Measurements from ENCODE around the gene NLE1. TPM values are rescaled to one million over a fixed set of nuclear protein-coding genes. Genes with fewer than 3 reads are reported as not detected.
A peak's percentile ranks its signal among the peaks of the same experiment; 100 is the strongest.
"Not testable (repeated sequence)": the region's sequence is repeated elsewhere in the genome, so short reads cannot be mapped to it uniquely, and the experiment has no call there.

The NLE1 gene
- total and polyA plus RNA-seq, 3 experiments from 2014 or later: 4.6 to 58.3 (median 54.0) TPM

GRCh38 chr17:35183332-35183731 lies 41.2 kb upstream of the NLE1 start:
- Mint-ChIP-seq H3K27ac (peak overlapping the region in 2 of 8 donors; percentile 19 to 44), H3K4me3 (no peak overlapping the region), H3K27me3 (no peaks in the 10 kb centered on the region), H3K36me3 (no peaks in the 10 kb centered on the region), H3K4me1 (peaks cover 45 to 89% (median 59%) of the 10 kb centered on the region in 3 donors), H3K9me3 (no peaks in the 10 kb centered on the region)
- no peak overlapping the region for H3K27ac ChIP-seq (ENCODE audit: low read depth, low read length)
- no peak for DNase-seq
- CTCF ChIA-PET: interaction anchor here (1.4 to 1.6 kb wide), 2 partner anchors 13 to 30 kb away, joined by 3 to 4 read pairs; no protein-coding TSS in a partner anchor
- H3K36me3 ChIP-seq (ENCODE audit: insufficient read depth, low read length): no peaks in the 10 kb centered on the region
- H3K4me3 ChIP-seq (ENCODE audit: low read length): no peak overlapping the region
- H3K4me1 ChIP-seq (ENCODE audit: insufficient read depth, low read length): peaks cover 29% of the 10 kb centered on the region
- POLR2A ChIA-PET: interaction anchor here (0.5 kb wide), 1 partner anchor 12 kb away, joined by 4 read pairs; no protein-coding TSS in a partner anchor
- no peaks in the 10 kb centered on the region for H3K9me3 ChIP-seq (ENCODE audit: low read length)
- no peaks in the 10 kb centered on the region for H3K27me3 ChIP-seq (ENCODE audit: insufficient read depth, low read length, poor library complexity, severe bottlenecking)

DNA sequence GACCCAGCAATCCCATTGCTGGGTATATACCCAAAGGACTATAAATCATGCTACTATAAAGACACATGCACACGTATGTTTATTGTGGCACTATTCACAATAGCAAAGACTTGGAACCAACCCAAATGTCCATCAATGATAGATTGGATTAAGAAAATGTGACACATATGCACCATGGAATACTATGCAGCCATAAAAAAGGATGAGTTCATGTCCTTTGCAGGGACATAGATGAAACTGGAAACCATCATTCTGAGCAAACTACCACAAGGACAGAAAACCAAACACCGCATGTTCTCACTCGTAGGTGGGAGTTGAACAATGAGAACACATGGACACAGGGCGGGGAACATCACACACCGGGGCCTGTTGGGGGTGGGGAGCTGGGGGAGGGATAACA lies 37.3 kb upstream of the NLE1 start:
- H3K36me3 Mint-ChIP-seq; DNase-seq; H3K27me3 Mint-ChIP-seq; H3K4me3 ChIP-seq (ENCODE audit: low read length); H3K9me3 Mint-ChIP-seq; H3K4me3 Mint-ChIP-seq; H3K27ac ChIP-seq (ENCODE audit: low read depth, low read length); H3K9me3 ChIP-seq (ENCODE audit: low read length); H3K27me3 ChIP-seq (ENCODE audit: insufficient read depth, low read length, poor library complexity, severe bottlenecking); H3K36me3 ChIP-seq (ENCODE audit: insufficient read depth, low read length): not testable (repeated sequence)
- H3K27ac Mint-ChIP-seq: peak overlapping the region in 4 of 8 donors; percentile 56 to 85 (median 68)
- peaks cover 48% of the 10 kb centered on the region for H3K4me1 ChIP-seq (ENCODE audit: insufficient read depth, low read length)
- H3K4me1 Mint-ChIP-seq: peaks cover 60 to 92% (median 69%) of the 10 kb centered on the region in 3 donors
- CTCF ChIA-PET: interaction anchor here (3.8 kb wide), 1 partner anchor 34 kb away, joined by 12 read pairs; no protein-coding TSS in a partner anchor
- POLR2A ChIA-PET: interaction anchor here (0.6 kb wide), 1 partner anchor 432 kb away, joined by 3 read pairs; no protein-coding TSS in a partner anchor

GRCh38 chr17:35176897-35177296 lies 34.8 kb upstream of the NLE1 start:
- H3K9me3 ChIP-seq (ENCODE audit: low read length): no peaks in the 10 kb centered on the region
- Mint-ChIP-seq H3K4me3 (peak overlapping the region in 6 of 7 donors; percentile 6 to 79 (median 70)), H3K36me3 (peaks cover 0 to 3% (median 1%) of the 10 kb centered on the region in 3 donors), H3K27ac (peak overlapping the region; percentile 91 to 97 (median 94)), H3K27me3 (peaks cover 0 to 6% of the 10 kb centered on the region in 2 donors), H3K9me3 (peaks cover 0 to 3% (median 0%) of the 10 kb centered on the region in 5 donors), H3K4me1 (peaks cover 66 to 92% (median 66%) of the 10 kb centered on the region in 3 donors)
- peaks cover 55% of the 10 kb centered on the region for H3K4me1 ChIP-seq (ENCODE audit: insufficient read depth, low read length)
- H3K4me3 ChIP-seq (ENCODE audit: low read length): no peak overlapping the region
- no peak for DNase-seq
- ChIA-PET CTCF (interaction anchor here (1.4 to 3.8 kb wide), 2 partner anchors 36 to 59 kb away, joined by 3 to 12 read pairs; no protein-coding TSS in a partner anchor), POLR2A (interaction anchor here (0.6 kb wide), 1 partner anchor 66 kb away, joined by 3 read pairs; the partner anchor contains the start of gene SLFN5)
- no peak overlapping the region for H3K27ac ChIP-seq (ENCODE audit: low read depth, low read length)
- no peaks in the 10 kb centered on the region for H3K27me3 ChIP-seq (ENCODE audit: insufficient read depth, low read length, poor library complexity, severe bottlenecking)
- H3K36me3 ChIP-seq (ENCODE audit: insufficient read depth, low read length): no peaks in the 10 kb centered on the region

DNA sequence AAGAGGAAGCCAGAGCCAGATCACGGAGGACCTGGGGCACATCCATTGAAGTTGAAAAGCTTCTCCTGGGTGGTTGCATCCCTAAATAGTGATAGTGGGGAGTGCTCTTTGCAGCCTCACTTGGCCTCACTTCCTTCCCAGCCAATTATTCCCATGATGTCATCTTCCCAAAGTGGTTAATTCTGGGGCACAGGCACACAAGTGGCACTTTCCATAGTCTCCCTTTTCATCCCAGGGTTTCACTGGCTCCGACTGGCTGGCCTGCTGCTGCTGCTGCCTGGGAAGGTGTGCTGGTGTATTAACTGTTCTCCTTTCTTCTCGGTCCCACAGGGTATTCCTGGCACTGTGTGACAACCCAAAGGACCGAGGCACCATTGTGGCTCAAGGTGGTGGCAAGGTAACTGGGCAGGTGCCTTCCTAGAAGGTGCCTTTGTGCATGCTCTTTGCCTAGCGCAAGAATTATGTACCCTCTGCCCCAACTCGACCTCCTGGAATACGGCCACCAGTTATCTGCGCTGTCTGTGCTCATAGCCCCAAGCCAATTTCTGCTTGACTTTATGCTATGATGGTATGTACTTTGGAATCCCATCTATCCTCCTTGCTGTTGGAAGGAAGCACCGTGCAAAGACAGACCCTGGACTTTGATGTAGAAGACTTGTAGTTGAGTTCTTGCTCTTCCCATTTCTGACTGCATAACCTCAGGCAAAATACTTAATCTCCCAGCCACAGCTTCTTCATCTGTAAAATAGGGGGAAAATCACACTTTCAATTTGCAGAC lies 33.7 kb upstream of the NLE1 start:
- peaks cover 64% of the 10 kb centered on the region for H3K4me1 ChIP-seq (ENCODE audit: insufficient read depth, low read length)
- H3K27ac Mint-ChIP-seq: peak overlapping the region; percentile 9 to 97 (median 93)
- POLR2A ChIA-PET: interaction anchor here (0.8 to 1.5 kb wide), 2 partner anchors 38 to 67 kb away, joined by 3 read pairs; partner anchors contain the start of gene SLFN5
- no peak for DNase-seq
- no peak overlapping the region for H3K27ac ChIP-seq (ENCODE audit: low read depth, low read length)
- no peaks in the 10 kb centered on the region for H3K27me3 ChIP-seq (ENCODE audit: insufficient read depth, low read length, poor library complexity, severe bottlenecking)
- no peaks in the 10 kb centered on the region for H3K36me3 ChIP-seq (ENCODE audit: insufficient read depth, low read length)
- no peaks in the 10 kb centered on the region for H3K9me3 ChIP-seq (ENCODE audit: low read length)
- peaks cover 0 to 3% (median 0%) of the 10 kb centered on the region in 5 donors for H3K9me3 Mint-ChIP-seq
- CTCF ChIA-PET: interaction anchor here (0.7 to 3.8 kb wide), 6 partner anchors 8 to 629 kb away, joined by 3 to 12 read pairs (median 3); partner anchors contain the start of gene SLFN5
- peak overlapping the region in 2 of 7 donors; percentile 34 to 51 for H3K4me3 Mint-ChIP-seq
- H3K27me3 Mint-ChIP-seq: peaks cover 0 to 6% of the 10 kb centered on the region in 2 donors
- peaks cover 74 to 93% (median 75%) of the 10 kb centered on the region in 3 donors for H3K4me1 Mint-ChIP-seq
- peaks cover 0 to 3% (median 1%) of the 10 kb centered on the region in 3 donors for H3K36me3 Mint-ChIP-seq
- no peak overlapping the region for H3K4me3 ChIP-seq (ENCODE audit: low read length)

GRCh38 chr17:35174835-35175334 lies 32.8 kb upstream of the NLE1 start:
- Mint-ChIP-seq H3K27ac (peak overlapping the region; percentile 18 to 94 (median 74)), H3K27me3 (peaks cover 0 to 6% of the 10 kb centered on the region in 2 donors), H3K4me1 (peaks cover 70 to 84% (median 74%) of the 10 kb centered on the region in 3 donors), H3K36me3 (peaks cover 0 to 3% (median 1%) of the 10 kb centered on the region in 3 donors), H3K9me3 (peaks cover 0 to 3% (median 0%) of the 10 kb centered on the region in 5 donors), H3K4me3 (no peak overlapping the region)
- H3K27me3 ChIP-seq (ENCODE audit: insufficient read depth, low read length, poor library complexity, severe bottlenecking): no peaks in the 10 kb centered on the region
- CTCF ChIA-PET: interaction anchor here (0.7 to 1.6 kb wide), 5 partner anchors 9 to 630 kb away, joined by 3 to 5 read pairs (median 3); no protein-coding TSS in a partner anchor
- H3K4me1 ChIP-seq (ENCODE audit: insufficient read depth, low read length): peaks cover 59% of the 10 kb centered on the region
- H3K36me3 ChIP-seq (ENCODE audit: insufficient read depth, low read length): no peaks in the 10 kb centered on the region
- H3K9me3 ChIP-seq (ENCODE audit: low read length): no peaks in the 10 kb centered on the region
- no peak overlapping the region for H3K27ac ChIP-seq (ENCODE audit: low read depth, low read length)
- POLR2A ChIA-PET: interaction anchor here (0.6 to 1.5 kb wide), 3 partner anchors 39 to 88 kb away, joined by 3 to 6 read pairs (median 3); no protein-coding TSS in a partner anchor
- H3K4me3 ChIP-seq (ENCODE audit: low read length): no peak overlapping the region
- no peak for DNase-seq

DNA sequence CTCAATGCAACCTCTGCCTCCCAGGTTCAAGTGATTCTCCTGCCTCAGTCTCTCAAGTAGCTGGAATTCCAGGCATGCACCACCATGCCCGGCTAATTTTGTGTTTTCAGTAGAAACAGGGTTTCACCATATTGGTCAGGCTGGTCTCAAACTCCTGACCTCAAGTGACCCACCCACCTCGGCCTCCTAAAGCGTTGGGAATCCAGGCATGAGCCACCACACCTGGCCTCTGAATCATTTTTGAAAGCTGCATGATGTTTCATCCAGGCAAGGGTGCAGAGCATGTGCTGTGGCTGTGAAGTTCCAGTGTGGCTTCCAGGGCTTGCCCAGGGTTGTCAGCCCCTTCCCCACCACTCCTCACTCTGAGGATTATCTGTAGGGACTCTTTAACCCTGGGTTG lies 30.2 kb upstream of the NLE1 start:
- CTCF ChIA-PET: interaction anchor here (0.9 to 1.6 kb wide), 6 partner anchors 42 to 575 kb away, joined by 3 to 6 read pairs (median 4); no protein-coding TSS in a partner anchor
- H3K4me1 ChIP-seq (ENCODE audit: insufficient read depth, low read length): peaks cover 50% of the 10 kb centered on the region

GRCh38 chr17:35171834-35172233 lies 29.7 kb upstream of the NLE1 start:
- Mint-ChIP-seq H3K36me3 (peaks cover 0 to 1% (median 0%) of the 10 kb centered on the region in 3 donors), H3K27me3 (no peaks in the 10 kb centered on the region), H3K4me1 (peaks cover 47 to 55% (median 50%) of the 10 kb centered on the region in 3 donors), H3K9me3 (no peaks in the 10 kb centered on the region), H3K4me3 (peak overlapping the region; percentile 22 to 77 (median 74)), H3K27ac (peak overlapping the region; percentile 63 to 96 (median 88))
- peak in 2 of 5 donors; percentile 41 to 63 for DNase-seq
- H3K27ac ChIP-seq (ENCODE audit: low read depth, low read length): no peak overlapping the region
- peaks cover 46% of the 10 kb centered on the region for H3K4me1 ChIP-seq (ENCODE audit: insufficient read depth, low read length)
- CTCF ChIA-PET: interaction anchor here (0.9 to 3.2 kb wide), 12 partner anchors 42 to 576 kb away, joined by 3 to 31 read pairs (median 8); partner anchors contain the start of genes SLFN12L and SLFN5
- no peaks in the 10 kb centered on the region for H3K36me3 ChIP-seq (ENCODE audit: insufficient read depth, low read length)
- no peaks in the 10 kb centered on the region for H3K27me3 ChIP-seq (ENCODE audit: insufficient read depth, low read length, poor library complexity, severe bottlenecking)
- no peaks in the 10 kb centered on the region for H3K9me3 ChIP-seq (ENCODE audit: low read length)
- no peak overlapping the region for H3K4me3 ChIP-seq (ENCODE audit: low read length)
- POLR2A ChIA-PET: interaction anchor here (1.3 kb wide), 1 partner anchor 68 kb away, joined by 5 read pairs; no protein-coding TSS in a partner anchor

More for the DNA sequence above, 30.2 kb upstream of the NLE1 start:
- H3K27me3 Mint-ChIP-seq; H3K9me3 ChIP-seq (ENCODE audit: low read length); POLR2A ChIA-PET; H3K36me3 ChIP-seq (ENCODE audit: insufficient read depth, low read length); H3K27me3 ChIP-seq (ENCODE audit: insufficient read depth, low read length, poor library complexity, severe bottlenecking); H3K36me3 Mint-ChIP-seq; H3K27ac ChIP-seq (ENCODE audit: low read depth, low read length); H3K9me3 Mint-ChIP-seq; DNase-seq; H3K4me3 ChIP-seq (ENCODE audit: low read length): not testable (repeated sequence)
- H3K4me1 Mint-ChIP-seq: peaks cover 52 to 60% (median 54%) of the 10 kb centered on the region in 3 donors
- H3K27ac Mint-ChIP-seq: peak overlapping the region; percentile 53 to 96 (median 77)
- H3K4me3 Mint-ChIP-seq: peak overlapping the region in 5 of 7 donors; percentile 11 to 73 (median 19)
